Measurements from ENCODE around the gene ABHD4.

- TF ChIP-seq, protein P1, sequence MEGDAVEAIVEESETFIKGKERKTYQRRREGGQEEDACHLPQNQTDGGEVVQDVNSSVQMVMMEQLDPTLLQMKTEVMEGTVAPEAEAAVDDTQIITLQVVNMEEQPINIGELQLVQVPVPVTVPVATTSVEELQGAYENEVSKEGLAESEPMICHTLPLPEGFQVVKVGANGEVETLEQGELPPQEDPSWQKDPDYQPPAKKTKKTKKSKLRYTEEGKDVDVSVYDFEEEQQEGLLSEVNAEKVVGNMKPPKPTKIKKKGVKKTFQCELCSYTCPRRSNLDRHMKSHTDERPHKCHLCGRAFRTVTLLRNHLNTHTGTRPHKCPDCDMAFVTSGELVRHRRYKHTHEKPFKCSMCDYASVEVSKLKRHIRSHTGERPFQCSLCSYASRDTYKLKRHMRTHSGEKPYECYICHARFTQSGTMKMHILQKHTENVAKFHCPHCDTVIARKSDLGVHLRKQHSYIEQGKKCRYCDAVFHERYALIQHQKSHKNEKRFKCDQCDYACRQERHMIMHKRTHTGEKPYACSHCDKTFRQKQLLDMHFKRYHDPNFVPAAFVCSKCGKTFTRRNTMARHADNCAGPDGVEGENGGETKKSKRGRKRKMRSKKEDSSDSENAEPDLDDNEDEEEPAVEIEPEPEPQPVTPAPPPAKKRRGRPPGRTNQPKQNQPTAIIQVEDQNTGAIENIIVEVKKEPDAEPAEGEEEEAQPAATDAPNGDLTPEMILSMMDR (IDR thresholded peaks at IDR 0.05) = no peak
- no peak for TF ChIP-seq POLR2A (IDR thresholded peaks at IDR 0.05)
Observed at GRCh38 chr14:22567437-22567836, 30.7 kb upstream of the ABHD4 start.
